ENCODE data around the gene CCDC200. TPM values are rescaled to one million over a fixed set of nuclear protein-coding genes. Genes with fewer than 3 reads are reported as not detected.

The CCDC200 gene
- total RNA-seq, 3 donors from 2014 or later, result not detected

DNA sequence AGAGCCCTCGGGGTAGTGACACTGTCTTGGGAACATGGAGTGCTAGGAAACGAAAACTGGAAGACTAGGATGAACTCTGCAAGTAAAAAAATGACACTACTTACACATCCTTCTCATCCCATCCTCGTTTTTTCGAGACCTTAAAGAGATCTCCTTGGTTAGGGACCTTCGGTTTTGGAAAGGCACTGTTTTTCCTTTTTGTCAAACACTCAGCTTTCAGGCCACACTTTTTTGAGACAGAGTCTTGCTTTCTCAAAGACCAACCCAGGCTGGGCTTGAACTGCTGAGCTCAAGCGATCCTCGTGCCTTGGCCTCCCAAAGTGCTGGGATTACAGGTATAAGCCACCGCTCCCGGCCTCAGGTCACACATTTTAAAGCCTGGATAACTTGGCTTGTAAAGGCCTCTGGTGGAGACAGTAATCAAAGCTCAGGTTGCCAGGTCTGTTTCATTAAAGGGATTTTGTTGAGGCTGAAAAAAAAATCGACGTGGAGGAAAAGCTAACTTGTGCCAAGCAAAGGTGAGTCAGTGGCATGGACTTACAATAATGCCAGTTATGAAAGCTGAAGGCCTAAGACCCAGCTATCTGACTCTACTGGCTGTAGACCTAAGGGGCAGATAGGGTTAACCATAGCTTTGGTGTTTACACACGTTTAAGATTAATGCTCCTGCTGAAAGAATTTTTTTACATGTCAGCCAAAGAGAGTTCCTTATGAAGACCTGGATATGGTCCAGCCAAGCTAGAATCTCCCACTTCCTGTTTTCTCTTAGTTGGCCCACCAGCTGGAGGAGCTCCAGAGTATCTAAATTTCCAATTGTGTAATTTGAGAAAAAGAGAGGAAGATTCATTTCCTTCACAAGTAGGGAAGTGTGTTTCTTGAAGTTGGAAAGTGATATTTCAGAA is 56.6 kb downstream of the CCDC200 start:
- Histone ChIP-seq H3K9me3 (no peaks in the 10 kb centered on the region), H3K4me3 (peak overlapping the region; percentile 56), H3K4me1 (ENCODE audit: low read depth) (peaks cover 54% of the 10 kb centered on the region), H3K36me3 (ENCODE audit: low read depth) (peaks cover 13% of the 10 kb centered on the region)
- TF ChIP-seq CTCF (IDR thresholded peaks at IDR 0.05), result no peak
- peak in 1 of 3 donors; percentile 78 for DNase-seq
- no peak for ATAC-seq
- intact Hi-C loops (cut with DNase I, micrococcal nuclease), result no loop called here

Other genes with a start within 250 kb of the CCDC200 start
- gene PTGES3L, start 248.5 kb downstream of the CCDC200 start, total RNA-seq, result 1 to 10 TPM; 3.8 to 5.5 (median 4.4) TPM
- 10 to 100 TPM; 22.2 to 27.0 (median 26.2) TPM for gene RUNDC1, start 248.1 kb downstream of the CCDC200 start, total RNA-seq
- gene RPL27, start 230.2 kb downstream of the CCDC200 start, total RNA-seq, result 100 to 1,000 TPM; 459 to 804 (median 648) TPM
- 10 to 100 TPM; 39.2 to 58.2 (median 39.3) TPM for gene IFI35, start 221.8 kb downstream of the CCDC200 start, total RNA-seq
- gene VAT1, start 206.2 kb downstream of the CCDC200 start, total RNA-seq, result 100 to 1,000 TPM in 1 of 3 donors, 10 to 100 TPM in 2; 35.2 to 142 (median 48.7) TPM
- gene RND2, start 203.4 kb downstream of the CCDC200 start, total RNA-seq, result 1 to 10 TPM in 1 of 3 donors, under 1 TPM in 2; 0.09 to 7.2 (median 0.51) TPM
- gene BRCA1, start 103.3 kb downstream of the CCDC200 start, total RNA-seq, result 10 to 100 TPM in 2 of 3 donors, 1 to 10 TPM in 1; 8.8 to 17.4 (median 10.3) TPM
- gene NBR1, start 57.4 kb downstream of the CCDC200 start, total RNA-seq, result 100 to 1,000 TPM; 116 to 164 (median 119) TPM
- 10 to 100 TPM; 11.8 to 12.5 (median 12.0) TPM for gene TMEM106A, start 16.7 kb downstream of the CCDC200 start, total RNA-seq
- 1,000 to 10,000 TPM; 3,750 to 8,379 (median 4,134) TPM for gene RNU2-1, start 5.4 kb upstream of the CCDC200 start, total RNA-seq
- 10 to 100 TPM in 1 of 3 donors, 1 to 10 TPM in 2; 2.3 to 34.3 (median 3.2) TPM for gene ARL4D, start 170.4 kb upstream of the CCDC200 start, total RNA-seq

All from mucosa of descending colon (tissue), 3 donors.